ENCODE results near the gene LBH.
A peak's percentile ranks its signal among the peaks of the same experiment; 100 is the strongest.

Gene LBH

DNA sequence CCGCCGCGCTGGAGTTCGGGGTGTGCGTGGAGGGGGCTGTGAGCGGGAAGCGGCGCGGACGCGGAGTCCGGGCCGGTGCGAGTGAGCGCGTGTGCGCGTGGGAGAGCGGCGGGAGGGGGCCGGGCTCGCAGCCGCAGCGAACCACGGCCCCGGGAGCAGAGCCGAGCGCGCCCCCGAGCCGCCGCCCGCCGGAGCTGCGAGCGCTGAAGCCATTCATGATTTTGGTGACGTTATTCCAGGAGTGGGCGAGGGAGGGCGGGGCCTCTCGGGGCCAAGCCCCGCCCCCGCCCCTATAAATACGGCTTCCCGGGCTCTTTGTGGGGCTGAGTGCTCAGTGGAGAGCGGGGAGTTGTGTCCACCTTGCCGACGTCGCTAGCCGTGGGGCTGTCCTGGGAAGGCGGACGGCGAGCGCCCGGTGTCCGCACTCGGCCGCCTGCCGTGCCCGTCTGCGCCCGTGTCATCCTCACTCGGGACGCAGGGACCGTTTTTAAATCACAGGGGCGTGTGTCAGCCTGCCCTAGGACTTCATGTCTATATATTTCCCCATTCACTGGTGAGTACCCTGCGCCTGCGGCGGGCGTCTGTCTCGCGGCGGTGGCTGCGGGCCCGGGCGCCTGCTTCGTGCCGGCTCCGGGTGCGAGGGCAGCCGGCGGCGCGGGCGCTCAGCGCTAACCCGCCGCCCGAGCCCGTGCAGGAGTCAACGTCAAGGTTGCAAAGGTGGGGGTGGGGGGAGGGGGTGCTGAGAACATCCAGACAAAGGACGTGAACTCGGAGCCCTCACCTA is at the start of gene LBH:
LBH (plus strand) TSS at position 323 of the 784 bp plus-strand sequence; CDS start at position 528, 205 bp downstream.
- peak; percentile 35 to 90 (median 79) for DNase-seq

DNA sequence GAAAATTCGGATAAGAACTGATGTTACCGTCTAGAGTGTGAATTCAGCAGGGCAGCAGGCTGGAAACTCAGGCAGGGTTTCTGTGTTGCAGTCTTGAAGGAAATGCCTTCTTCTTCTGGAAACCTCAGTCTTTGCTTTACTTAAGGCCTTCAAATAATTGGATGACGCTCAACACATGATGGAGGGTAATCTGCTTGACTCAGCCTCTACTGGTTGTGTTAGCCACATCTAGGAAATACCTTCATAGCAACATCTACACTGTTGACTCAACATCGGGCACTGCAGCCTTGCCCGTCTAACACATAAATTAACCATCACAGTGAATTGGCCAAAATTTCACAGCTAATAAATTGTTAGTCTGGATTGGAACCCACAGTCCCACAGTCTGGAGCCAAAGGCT is 47.3 kb upstream of the LBH start:
- no peak for DNase-seq

DNA sequence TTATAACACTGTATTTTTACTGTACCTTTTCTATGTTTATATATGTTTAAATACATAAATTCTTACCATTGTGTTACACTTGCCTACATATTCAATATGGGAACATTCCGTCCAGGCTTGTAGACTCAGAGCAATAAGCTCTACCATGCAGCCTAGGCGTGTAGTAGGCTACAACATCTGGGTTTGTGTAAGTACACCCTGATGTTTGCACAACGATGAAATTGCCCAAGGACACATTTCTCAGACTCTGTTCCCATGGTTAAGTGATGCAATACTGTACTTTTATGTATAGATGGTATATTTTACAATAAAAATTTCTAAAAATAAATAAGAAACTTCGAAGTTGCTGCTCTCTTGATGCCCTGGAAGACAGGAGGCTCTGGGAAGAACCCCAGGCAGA is 46.2 kb upstream of the LBH start:
- no peak for DNase-seq

- no peak for DNase-seq
These were observed 43.0 kb upstream of the LBH start for GRCh38 chr2:30188292-30188691.

DNA sequence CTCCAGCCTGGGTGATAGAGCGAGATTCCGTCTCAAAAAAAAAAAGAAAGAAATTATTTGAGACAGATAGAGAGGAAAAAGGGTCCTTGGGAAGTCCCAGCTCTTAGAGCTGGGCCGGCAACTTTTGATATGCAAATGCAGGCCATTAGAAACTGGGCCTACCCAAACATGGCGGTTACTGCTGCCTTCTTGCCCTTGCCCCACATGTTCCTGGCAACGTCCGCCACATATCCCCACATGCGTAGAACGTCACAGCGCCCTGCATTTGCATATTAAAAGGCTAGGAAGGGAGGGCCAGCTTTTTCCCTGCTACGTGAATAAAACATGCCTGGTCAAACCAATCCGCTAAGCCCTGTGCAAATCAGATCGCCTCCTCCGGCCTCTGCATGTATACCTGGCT is 40.7 kb upstream of the LBH start:
- no peak for DNase-seq

DNA sequence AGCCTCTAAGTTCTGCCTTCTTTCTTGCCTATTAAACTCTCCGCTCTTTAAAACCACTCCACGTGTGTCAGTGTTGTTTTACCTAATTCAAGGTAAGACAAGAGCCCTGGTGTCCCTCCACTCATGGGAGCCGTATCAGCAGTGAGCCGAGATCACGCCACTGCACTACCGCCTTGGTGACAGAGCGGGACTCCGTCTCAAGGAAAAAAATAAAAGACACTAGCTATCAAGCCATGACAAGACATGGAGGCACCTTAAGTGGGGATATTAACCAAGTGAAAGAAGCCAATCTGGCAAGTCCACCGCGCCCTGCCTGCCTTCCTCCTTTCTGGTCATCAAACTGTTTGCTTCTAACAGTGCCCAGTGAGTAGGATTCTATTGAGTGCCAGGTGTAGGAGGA is 40.2 kb upstream of the LBH start:
- DNase-seq = no peak

DNA sequence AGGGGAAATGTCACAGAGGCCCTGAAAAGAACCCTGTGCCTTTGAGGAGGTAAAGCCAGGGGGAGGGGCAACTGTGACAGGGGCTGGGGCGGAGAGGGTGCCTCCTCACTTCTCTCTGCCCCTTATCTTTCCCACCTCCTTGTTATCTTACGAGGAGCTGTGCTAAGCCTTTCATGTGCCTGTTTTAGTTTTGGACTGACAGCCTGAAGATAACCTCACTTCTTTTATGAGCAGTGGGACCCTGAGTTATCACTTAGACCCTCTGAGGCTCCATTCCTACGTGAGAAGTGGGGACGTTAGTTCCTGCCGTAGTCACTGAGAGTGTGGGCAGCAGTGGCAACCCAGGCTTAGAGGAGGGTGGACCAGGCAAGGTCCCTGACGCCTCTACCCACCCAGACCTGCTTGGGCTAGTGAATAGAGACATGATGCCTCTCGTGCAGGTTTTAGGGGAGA is 39.5 kb upstream of the LBH start:
- DNase-seq = no peak

DNA sequence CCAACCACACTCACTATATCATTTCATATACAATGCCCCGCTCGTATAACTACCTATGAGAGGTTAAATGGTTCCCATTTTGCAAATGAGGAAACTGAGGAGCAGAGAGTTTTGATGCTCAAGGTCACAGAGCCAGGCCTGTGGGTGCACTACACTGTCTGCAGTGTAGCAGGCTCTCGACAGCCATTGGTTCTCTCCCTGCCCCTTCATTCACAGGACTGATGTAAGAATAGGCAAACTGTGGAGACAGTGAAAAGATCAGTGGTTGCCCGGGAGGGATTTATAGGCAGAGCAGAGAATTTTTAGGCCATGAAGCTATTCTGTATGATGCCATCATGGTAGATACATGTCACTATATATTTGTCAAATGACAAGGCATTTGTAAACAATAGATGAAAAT is 39.0 kb upstream of the LBH start:
- DNase-seq = no peak

DNA sequence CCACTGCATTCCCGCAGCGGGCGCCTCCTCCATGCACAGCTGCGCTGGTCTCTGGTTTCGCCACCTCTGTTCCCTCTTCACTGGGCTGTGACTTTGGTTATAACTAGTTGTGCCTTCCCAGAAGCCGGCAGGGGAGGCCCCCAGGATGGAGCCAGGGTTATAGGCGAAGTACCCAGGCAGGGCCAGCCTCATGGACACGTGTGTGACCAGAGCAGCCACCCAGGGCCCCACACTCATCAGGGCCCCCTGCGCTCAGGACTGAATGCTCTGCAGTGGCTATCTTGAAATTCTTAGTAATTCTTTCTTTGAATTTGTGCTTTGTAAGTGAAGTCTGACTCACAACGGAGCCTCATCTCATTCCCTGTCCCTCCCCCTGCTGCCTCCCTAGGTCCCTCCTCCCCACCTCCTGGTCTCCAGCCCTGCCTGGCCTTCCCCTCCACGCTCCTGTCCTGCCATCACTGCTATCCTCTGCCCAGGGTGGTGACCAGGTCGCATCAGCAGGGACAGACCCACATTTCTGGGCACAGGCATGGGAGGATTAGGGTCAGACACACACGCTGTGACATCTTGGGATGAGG is 38.1 kb upstream of the LBH start:
- no peak for DNase-seq

DNA sequence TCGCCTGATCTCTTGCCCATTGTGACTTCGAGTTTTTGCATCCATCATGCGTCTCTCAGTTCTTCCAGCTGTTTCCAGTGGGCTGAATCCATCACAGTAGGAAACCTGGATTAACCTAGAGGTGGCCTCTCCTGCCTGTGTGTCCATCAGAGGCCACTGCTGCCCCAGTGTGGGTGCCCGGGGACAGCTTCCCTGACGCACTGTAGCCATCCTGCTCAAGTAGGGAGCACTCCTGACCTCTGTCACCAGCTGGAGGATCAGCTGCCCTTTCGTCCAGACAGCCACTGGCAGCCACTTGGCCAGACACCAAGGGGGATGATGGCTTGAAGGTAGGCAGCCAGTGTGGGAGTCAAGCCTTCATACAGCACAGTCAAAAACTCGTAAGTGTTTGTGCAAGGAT is 36.9 kb upstream of the LBH start:
- no peak for DNase-seq

DNA sequence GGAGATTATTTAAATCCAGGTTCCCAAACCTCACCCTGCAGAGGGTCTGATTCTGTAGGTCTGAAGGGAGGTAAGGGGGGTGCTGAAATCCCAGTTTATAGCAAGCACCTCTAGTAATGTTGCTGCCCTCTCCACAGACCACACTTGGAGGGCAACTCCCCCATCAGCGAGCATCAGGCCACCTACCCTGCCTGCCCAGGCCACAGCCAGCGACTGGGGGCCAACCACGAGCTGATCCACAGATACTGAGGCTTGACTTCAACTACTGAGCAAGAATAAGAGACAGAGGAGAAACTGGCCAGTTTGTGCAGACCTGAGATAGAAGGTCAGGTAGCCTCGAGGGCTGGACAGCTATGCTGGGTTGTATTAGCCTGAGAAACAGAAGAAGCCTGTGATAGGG is 36.3 kb upstream of the LBH start:
- no peak for DNase-seq

DNA sequence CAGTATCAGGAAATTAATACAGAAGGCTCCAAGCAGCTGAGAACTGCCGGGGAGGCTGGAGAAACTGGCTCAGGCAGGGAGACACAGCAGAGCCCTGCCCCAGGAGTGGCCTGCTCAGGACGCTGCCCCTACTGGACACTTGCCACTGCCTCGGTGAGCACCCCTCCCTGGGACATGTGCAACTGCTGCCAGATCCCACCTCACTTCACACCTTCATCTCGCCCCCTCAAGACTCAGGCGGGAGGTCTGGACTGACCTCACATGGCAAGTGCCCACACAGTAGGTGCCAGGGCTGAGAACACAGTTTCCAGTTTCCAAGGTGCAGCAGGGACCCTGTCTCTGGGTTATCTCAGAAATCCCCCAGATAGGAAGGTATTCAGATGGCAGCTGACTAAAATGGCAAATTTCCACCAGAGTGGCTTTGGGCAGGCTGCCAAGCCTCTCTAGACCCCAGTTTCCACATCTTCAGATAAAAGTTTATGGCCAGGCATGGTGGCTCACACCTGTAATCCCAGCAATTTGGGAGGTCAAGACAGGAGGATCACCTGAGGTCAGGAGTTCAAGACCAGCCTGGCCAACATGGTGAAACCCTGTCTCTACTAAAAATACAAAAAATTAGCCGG is 33.7 kb upstream of the LBH start:
- DNase-seq = no peak

DNA sequence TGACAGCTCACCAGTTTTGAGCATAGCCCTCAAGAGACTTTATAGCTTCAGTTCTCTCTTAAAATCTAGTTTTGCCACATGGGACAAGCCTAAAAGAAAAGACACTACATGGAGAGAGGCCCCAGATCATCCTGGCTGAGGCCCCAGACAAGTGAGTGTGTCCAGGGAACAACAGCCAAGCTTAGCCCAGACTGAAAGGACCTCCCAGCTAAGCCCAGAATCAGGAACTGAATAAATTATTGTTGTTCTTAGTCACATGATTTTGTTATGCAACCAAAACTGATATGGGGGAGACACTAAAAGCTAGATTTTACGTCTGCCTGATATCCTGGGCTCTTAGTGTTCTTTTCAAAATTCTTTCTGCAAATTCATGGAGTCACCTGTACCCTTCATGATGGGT is 29.3 kb upstream of the LBH start:
- no peak for DNase-seq

DNA sequence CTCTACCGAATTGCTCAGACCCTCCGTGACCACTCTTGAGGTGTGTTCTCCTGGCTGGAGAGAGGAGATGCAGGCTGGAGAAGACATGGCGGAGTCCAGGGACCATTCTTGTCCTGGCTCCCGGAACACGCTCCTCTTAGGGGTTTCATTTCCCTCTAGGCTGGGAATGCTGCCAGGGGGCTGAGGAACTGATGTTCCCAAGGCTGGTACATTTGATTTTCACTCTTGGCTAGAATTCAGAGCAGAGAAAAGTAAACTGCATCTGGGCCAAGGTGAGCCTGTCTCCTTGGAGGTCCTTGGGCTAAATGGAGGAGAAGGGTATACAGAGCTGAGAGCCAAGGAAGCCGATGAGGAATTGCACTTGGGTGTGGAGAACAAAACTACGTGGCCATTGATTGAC is 28.2 kb upstream of the LBH start:
- no peak for DNase-seq

- peak in 1 of 3 experiments; percentile 56 for DNase-seq
These were observed 27.1 kb upstream of the LBH start for GRCh38 chr2:30204281-30204680.

GRCh38 chr2:30205456-30205855 is 25.9 kb upstream of the LBH start:
- DNase-seq = no peak

- no peak for DNase-seq
These were observed 24.6 kb upstream of the LBH start for GRCh38 chr2:30206461-30207430.

- peak; percentile 54 to 87 (median 79) for DNase-seq
These were observed 22.9 kb upstream of the LBH start for GRCh38 chr2:30208453-30208852.

- DNase-seq = no peak
These were observed 22.1 kb upstream of the LBH start for GRCh38 chr2:30209227-30209626.

GRCh38 chr2:30213326-30213725 is 18.0 kb upstream of the LBH start:
- DNase-seq = no peak

GRCh38 chr2:30213907-30214463 is 17.3 kb upstream of the LBH start:
- no peak for DNase-seq

GRCh38 chr2:30216157-30216556 is 15.2 kb upstream of the LBH start:
- no peak for DNase-seq
